ENCODE data around the gene SRD5A1.

Gene SRD5A1

GRCh38 chr5:6632888-6633468 is at the start of gene SRD5A1, which contains the start of gene NSUN2:
Gene SRD5A1, plus strand, starts transcription at chr5:6633440. Its CDS starts 137 bp downstream, at chr5:6633577.
Gene NSUN2, minus strand, starts transcription at chr5:6633044. Its CDS starts 65 bp downstream, at chr5:6632979.
- peak; percentile 90 to 93 for DNase-seq (ENCODE audit: low read depth in 2 of 2)

DNA sequence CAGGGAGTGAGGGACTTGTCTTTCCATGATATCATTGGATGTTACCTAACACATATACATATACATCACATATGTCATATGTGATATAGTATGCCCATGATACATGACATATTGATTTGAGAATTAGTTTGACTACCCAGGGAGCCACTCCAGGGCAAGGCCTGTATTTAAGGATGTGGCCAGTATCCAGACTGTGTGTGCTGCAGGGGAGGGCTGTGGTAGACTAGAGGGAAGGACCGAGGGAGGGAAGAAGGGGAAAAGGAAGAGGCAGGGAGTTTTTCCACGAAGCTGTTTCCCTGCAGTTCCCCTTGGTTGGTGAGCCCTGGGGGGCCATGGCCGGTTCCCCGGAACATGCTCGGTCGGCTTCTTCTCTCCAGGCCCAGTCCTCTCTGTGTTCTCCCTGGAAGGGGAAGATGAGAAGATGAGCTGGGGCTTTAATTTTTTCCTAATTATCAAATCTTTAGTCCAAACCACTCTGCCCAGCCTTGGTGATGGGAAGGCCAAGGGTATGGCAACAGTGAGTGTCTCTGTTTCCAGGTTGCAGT is 49.1 kb upstream of the SRD5A1 start:
- no peak for DNase-seq (ENCODE audit: low read depth in 2 of 2)

- DNase-seq (ENCODE audit: low read depth in 2 of 2): no peak
Observed at GRCh38 chr5:6584727-6585126, 48.5 kb upstream of the SRD5A1 start.

DNA sequence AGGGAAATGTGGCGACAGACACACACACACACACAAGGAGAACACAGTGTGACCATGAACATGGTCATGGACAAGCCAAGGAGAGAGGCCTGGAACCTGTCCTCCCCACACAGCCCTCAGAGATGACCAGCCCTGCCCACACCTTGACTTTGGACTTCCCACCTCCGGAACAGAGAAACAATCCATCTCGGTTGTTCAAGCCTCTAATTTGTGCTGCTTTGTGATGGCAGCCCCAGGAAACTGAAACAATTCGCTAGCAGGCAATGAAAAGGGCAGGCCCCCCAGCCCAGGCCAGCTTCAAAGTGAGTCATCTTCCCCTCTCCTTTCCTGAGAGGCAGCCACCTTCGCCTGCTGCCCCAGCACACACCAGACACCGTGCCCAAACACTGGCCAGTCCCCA is 48.1 kb upstream of the SRD5A1 start:
- DNase-seq (ENCODE audit: low read depth in 2 of 2): no peak

DNA sequence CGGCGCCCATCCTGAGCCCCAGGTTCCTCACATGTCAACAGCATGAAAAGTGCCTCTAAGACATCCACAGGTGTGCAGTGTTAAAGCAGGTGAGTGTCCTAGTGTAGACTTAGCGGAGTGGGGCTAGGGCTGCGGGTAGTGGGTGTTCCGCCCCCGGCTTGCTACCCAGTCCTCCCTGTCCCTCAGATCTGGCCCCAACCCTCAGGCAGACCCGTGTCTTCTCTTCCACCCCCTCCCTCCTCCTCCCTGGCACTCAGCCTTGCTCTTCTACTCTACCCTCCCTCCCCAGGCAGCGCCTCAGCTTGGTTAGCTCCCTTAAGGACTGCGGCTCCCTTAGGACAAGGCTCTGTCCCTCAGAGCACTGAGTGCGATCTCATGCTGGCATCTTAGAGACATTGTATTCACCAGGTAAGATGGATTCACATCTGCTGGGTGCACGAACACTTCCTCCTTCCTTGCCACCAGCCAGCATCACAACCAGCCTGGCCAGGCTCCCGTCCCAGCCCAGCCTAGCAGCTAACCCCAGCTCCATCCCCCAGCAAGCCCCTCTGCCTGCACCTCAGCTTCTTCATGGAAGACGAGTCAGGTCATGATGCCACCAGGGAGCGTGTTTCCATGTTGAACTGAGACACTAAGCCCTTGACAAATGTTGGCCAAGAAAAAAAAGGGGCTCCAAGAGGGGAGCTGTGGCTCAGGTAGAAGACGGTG is 47.1 kb upstream of the SRD5A1 start:
- no peak for DNase-seq (ENCODE audit: low read depth in 2 of 2)

- no peak for DNase-seq (ENCODE audit: low read depth in 2 of 2)
Observed at GRCh38 chr5:6586647-6587042, 46.6 kb upstream of the SRD5A1 start.

GRCh38 chr5:6587171-6587570 is 46.1 kb upstream of the SRD5A1 start:
- no peak for DNase-seq (ENCODE audit: low read depth in 2 of 2)

DNA sequence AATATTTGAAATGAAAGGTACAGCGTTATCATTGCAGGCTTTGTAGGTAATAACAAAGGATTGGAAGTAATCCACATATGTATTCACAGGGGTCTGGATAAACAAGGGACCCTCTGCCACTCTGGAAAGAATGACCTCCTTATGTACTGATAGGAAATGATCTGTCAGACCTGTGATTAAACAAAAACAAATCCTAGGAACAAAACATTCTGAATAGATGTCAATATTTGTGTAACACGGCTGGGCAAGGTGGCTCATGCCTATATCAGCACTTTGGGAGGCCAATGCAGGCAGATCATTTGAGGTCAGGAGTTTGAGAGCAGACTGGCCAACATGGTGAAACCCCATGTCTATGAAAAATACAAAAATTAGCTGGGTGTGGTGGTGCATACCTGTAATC is 42.7 kb upstream of the SRD5A1 start:
- no peak for DNase-seq (ENCODE audit: low read depth in 2 of 2)

GRCh38 chr5:6591671-6592288 is 41.5 kb upstream of the SRD5A1 start:
- no peak for DNase-seq (ENCODE audit: low read depth in 2 of 2)

DNA sequence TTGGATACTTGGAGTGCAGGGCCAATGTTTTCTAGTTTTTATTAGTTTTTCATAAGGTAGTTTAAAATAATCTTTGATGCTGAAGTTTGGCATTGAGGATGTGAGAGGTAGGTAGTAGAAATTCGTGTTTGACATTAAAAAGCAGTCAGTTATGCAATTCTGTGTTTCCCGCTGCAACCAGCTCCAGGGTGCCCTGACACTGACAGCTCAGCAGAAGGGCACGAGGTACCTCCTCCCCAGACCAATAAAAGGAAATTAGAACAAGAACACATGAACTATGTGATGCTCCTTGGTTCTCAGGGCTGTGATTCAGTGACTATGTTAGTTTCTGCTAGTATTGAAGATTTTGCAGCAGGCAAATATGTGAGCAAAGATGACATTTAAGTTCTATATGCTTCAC is 40.6 kb upstream of the SRD5A1 start:
- DNase-seq (ENCODE audit: low read depth in 2 of 2): no peak

DNA sequence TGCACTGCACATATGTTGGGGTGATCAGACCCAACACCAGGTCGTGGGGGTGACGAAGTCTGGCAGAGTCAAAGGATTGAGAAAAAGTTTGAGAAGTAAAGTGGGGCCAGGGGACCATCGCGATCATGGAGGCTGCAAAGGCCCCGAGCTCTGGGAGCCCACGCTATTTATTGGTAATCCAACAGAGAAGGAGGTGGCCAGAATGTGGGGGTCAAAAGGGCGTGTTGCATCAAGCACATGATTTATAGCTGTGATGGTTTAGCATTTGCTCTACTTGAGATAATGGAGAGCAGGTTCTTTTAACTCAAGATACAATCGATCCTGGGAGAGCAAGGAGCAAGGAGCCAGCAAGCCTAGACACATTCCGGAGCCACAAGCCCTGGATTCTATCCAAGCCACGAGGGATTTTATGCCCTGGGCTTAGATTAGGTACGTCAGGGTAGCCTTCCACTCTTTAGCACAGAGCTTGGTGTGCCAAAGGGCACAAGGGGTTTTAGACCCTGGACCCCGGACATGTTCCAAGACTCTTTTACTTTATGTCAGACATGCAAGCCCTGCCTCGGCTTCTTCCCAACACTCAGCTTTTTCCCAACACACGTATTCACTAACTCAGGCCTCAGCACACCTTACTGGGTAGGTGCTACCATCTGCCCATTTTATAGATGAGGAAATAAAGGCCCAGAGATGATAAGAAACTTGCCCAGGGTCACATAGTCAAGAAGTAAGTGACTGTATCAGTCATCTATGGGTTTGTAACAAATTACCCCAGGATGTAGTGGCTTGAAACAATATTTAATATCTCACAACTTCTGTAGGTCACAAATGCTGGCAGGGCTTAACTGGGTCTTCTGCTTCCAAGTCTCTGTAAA is 39.9 kb upstream of the SRD5A1 start:
- no peak for DNase-seq (ENCODE audit: low read depth in 2 of 2)

GRCh38 chr5:6594066-6594465 is 39.2 kb upstream of the SRD5A1 start:
- DNase-seq (ENCODE audit: low read depth in 2 of 2): no peak

DNA sequence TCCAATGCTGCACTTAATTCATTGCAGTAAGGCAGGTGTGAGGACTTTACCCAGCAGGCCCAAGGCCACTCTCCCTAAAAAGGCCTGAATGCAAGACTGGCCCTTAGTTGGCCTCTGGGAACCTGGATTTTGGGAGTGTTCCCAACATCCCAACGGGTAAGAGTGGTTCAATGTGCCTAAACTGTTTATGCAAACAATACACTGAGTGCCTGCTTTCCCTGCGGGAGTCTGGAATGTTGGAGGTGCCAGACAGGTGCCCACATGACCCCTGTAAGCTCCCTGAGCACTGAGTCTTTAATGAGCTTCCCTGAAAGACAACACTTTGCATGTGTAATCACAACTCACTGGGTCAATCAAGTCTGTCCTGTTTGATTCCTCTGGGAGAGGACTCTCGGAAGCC is 37.8 kb upstream of the SRD5A1 start:
- DNase-seq (ENCODE audit: low read depth in 2 of 2): no peak

GRCh38 chr5:6596388-6596787 is 36.9 kb upstream of the SRD5A1 start:
- DNase-seq (ENCODE audit: low read depth in 2 of 2): no peak

- no peak for DNase-seq (ENCODE audit: low read depth in 2 of 2)
Observed at GRCh38 chr5:6597557-6597956, 35.7 kb upstream of the SRD5A1 start.

- DNase-seq (ENCODE audit: low read depth in 2 of 2): no peak
Observed at GRCh38 chr5:6598351-6598900, 34.8 kb upstream of the SRD5A1 start.

DNA sequence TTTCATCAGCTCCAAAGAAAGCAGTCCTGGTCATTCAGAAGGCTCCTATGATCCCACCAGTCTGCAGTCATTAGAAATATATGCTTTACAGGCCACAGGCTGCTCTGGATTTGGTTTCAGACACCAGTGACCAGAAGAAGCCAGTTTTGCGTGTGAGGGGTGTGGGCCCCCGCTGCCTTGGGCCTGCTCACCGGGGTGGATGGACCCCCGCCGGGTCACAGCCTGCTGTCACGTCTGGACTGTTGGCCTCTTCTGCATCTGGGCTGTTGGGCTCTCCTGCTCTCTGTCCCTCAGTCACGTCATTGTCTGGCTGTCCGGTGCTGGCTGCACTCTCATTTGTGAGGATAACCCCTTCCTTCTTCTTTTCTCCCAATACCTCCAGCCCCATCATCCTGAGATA is 33.5 kb upstream of the SRD5A1 start:
- DNase-seq (ENCODE audit: low read depth in 2 of 2): no peak

GRCh38 chr5:6601271-6601670 is 32.0 kb upstream of the SRD5A1 start:
- no peak for DNase-seq (ENCODE audit: low read depth in 2 of 2)

DNA sequence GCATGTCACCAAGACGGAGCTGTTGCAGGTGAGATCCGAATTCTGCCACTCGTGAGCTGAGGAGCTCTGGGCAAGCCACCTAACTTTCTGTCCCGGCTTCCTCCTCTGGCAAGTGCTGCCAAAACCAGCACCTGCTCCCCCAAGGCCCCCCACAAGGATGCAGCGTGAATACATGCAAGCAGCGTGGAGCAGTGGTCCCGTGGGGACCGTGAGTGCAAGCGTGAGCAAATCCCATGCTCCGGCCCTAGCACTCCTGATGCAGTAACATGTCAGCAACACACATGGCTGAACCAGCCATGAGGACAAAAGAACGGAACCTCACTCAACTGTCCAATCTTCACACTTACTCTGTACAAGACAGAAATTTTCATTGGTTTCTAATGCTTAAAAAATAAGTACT is 31.4 kb upstream of the SRD5A1 start:
- no peak for DNase-seq (ENCODE audit: low read depth in 2 of 2)

DNA sequence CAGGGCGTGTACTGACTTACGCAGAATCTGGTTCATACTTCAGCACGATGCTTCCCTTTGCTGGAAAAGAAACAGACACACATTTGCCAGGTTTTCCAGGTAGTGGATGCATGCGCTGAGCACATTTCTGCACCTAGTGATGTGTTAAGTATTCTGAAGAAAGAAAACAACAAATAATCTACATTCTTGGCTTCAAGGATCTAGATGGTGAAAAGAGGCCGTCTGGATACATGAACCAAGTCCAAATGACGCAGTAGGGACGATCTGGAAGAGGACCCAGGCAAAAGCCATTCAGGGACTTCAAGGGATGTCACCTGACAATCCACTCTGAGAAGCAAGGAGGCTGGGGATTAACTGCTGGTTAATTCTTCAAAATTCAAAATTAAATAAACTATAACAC is 30.8 kb upstream of the SRD5A1 start:
- no peak for DNase-seq (ENCODE audit: low read depth in 2 of 2)

- DNase-seq (ENCODE audit: low read depth in 2 of 2): no peak
Observed at GRCh38 chr5:6603643-6604042, 29.6 kb upstream of the SRD5A1 start.

DNA sequence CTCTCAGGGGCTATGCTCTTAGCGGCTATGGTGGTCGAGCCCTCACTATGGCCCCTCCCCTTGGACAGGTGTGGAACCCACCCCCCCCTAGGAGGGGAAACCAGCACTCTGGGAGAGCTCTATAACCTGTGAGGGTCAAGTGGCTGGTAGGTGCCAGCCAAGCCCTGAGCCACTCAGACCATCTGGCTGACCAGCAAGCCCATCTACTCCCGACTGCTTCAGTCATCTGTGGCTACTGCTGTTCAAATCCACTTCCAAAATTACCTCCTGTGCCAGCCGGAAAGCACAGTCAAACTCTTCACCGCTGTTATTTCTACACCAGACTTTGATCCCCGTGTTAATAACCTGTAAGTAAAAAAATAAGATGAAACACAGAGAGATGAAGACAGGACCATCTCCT is 28.9 kb upstream of the SRD5A1 start:
- no peak for DNase-seq (ENCODE audit: low read depth in 2 of 2)

Measured in stimulated activated CD4-positive, alpha-beta T cell treated with anti-CD3 and anti-CD28 coated beads, Interleukin-1b, Interleukin-23, amount 100 ng/mL, for 4 hours (primary cell).